HCT116 (cell line): ENCODE results near the gene SUFU. TPM values are rescaled to one million over a fixed set of nuclear protein-coding genes. Genes with fewer than 3 reads are reported as not detected.

Experiments
- ATAC-seq: fragments of 200-7000 bp; cut with Tn5 transposase; 2 replicates; pipeline ENCODE4 v1.9.1; 2020; ENCODE audit warnings: mild to moderate bottlenecking, moderate library complexity
- BruUV-seq: library from RNA; stranded (reverse); fragments of 400-500 nt; replicated peaks from 2 replicates; lab custom pipeline; 2021; lab: Mats Ljungman, UMichigan
- CTCF ChIA-PET: fragments of 300-600 bp; sonication (Branson Sonifier 250); formaldehyde crosslinking; loops from one replicate; lab custom pipeline; 2021; ENCODE audit warnings: antibody characterized with exemption; lab: Charles Lee
- POLR2A ChIA-PET: fragments of 300-600, 350-600 bp; sonication (Branson Sonifier 250); formaldehyde crosslinking; loops from one replicate; lab custom pipeline; 2021; ENCODE audit warnings: antibody characterized with exemption; lab: Charles Lee
- RAD21 ChIA-PET, 2 experiments: fragments of 300-600 bp; sonication (Branson Sonifier 250); formaldehyde crosslinking; loops; one replicate each; lab custom pipeline; 2023; ENCODE audit warnings: low total read pairs in 2 of 2; ENCODE audit not compliant: uncharacterized antibody in 2 of 2, unreplicated experiment in 2 of 2, low non-redundant PET in 1 of 2; lab: Charles Lee
- DNase-seq: peaks from one replicate; pipeline ENCODE4 v3.0.0-alpha.2; 2010; ENCODE audit warnings: low read depth, low spot score
- H2AFZ ChIP-seq: fragments of 200-600 bp; shearing (Covaris generic), sonication (generic); 2 replicates; pipeline ENCODE4 v1.6.1; 2017; ENCODE audit warnings: low read depth, mixed run types, mixed read lengths, antibody characterized with exemption, low read length; ENCODE audit not compliant: poor library complexity, severe bottlenecking
- H3K27ac ChIP-seq: 2 replicates; pipeline ENCODE4 v1.5.1; 2012; ENCODE audit warnings: low read depth, low read length
- H3K27me3 ChIP-seq: fragments of 200-600 bp; sonication (generic); 2 replicates; pipeline ENCODE4 v1.6.1; 2016; ENCODE audit warnings: mixed run types, low read length, mixed read lengths; ENCODE audit not compliant: insufficient read depth
- H3K36me3 ChIP-seq, 2 experiments: fragments of 200-500 bp in 1 of 2; fragments of 200-600 bp in 1 of 2; sonication (Bioruptor generic) in 1 of 2; sonication (generic) in 1 of 2; 2 replicates each; pipeline versions ENCODE4 v1.5.1 to v1.6.1; 2014 to 2016; ENCODE audit warnings: low read length in 2 of 2, inconsistent platforms in 1 of 2, mixed read lengths in 1 of 2, mixed run types in 1 of 2; ENCODE audit not compliant: insufficient read depth in 2 of 2, control insufficient read depth in 1 of 2
- H3K4me1 ChIP-seq, 2 experiments: fragments of 200-600 bp in 1 of 2; sonication (generic) in 1 of 2; 2 replicates each; pipeline versions ENCODE4 v1.5.1 to v1.6.1; 2012 to 2017; ENCODE audit warnings: low read length in 2 of 2, inconsistent platforms in 1 of 2, mild to moderate bottlenecking in 1 of 2, mixed read lengths in 1 of 2, mixed run types in 1 of 2, moderate library complexity in 1 of 2; ENCODE audit not compliant: insufficient read depth in 2 of 2, control insufficient read depth in 1 of 2
- H3K4me2 ChIP-seq: fragments of 200-600 bp; sonication (generic); 2 replicates; pipeline ENCODE4 v1.6.1; 2017; ENCODE audit warnings: mixed run types, low read length, mixed read lengths
- H3K4me3 ChIP-seq, 2 experiments: fragments of 200-600 bp in 1 of 2; sonication (generic) in 1 of 2; replicated peaks in 1 of 2; 2 replicates each; pipeline ENCODE4 v1.5.1; 2011 to 2016; ENCODE audit warnings: low read length in 2 of 2, control low read depth in 1 of 2, low read depth in 1 of 2, mild to moderate bottlenecking in 1 of 2, mixed read lengths in 1 of 2, mixed run types in 1 of 2
- H3K79me2 ChIP-seq: fragments of 200-600 bp; sonication (generic); 2 replicates; pipeline ENCODE4 v1.6.1; 2017; ENCODE audit warnings: mild to moderate bottlenecking, mixed run types, low read length, moderate library complexity, mixed read lengths; ENCODE audit not compliant: insufficient read depth
- H3K9ac ChIP-seq: fragments of 200-600 bp; sonication (generic); 2 replicates; pipeline ENCODE4 v1.6.1; 2016; ENCODE audit warnings: low read length, mixed read lengths
- H3K9me2 ChIP-seq: fragments of 200-600 bp; sonication (generic), shearing (Covaris generic); 2 replicates; pipeline ENCODE4 v1.6.1; 2017; ENCODE audit warnings: mixed run types, mild to moderate bottlenecking, moderate library complexity; ENCODE audit not compliant: insufficient read depth
- H3K9me3 ChIP-seq, 2 experiments: fragments of 200-500 bp in 1 of 2; fragments of 200-600 bp in 1 of 2; sonication (Bioruptor generic) in 1 of 2; sonication (generic) in 1 of 2; 2 replicates each; pipeline ENCODE4 v1.6.1; 2014 to 2017; ENCODE audit warnings: low read length in 2 of 2, mixed read lengths in 2 of 2, inconsistent platforms in 1 of 2, low read depth in 1 of 2, mild to moderate bottlenecking in 1 of 2, mixed run types in 1 of 2, moderate library complexity in 1 of 2; ENCODE audit not compliant: control insufficient read depth in 1 of 2, insufficient read depth in 1 of 2
- H4K20me1 ChIP-seq: fragments of 200-600 bp; sonication (generic), shearing (Covaris generic); 2 replicates; pipeline ENCODE4 v1.6.1; 2017; ENCODE audit warnings: mixed run types, mild to moderate bottlenecking, moderate library complexity; ENCODE audit not compliant: insufficient read depth
- CBX3 ChIP-seq: IDR thresholded peaks from 2 replicates; pipeline ENCODE4 v1.6.1; 2012; ENCODE audit warnings: low read depth
- ELF1 ChIP-seq: IDR thresholded peaks from 2 replicates; pipeline ENCODE4 v1.6.1; 2012; ENCODE audit warnings: low read depth, borderline replicate concordance
- EZH2 ChIP-seq: fragments of 200-600 bp; sonication (generic); IDR thresholded peaks from 2 replicates; pipeline ENCODE4 v1.6.1; 2017; ENCODE audit warnings: antibody characterized with exemption, mixed run types
- POLR2A ChIP-seq: IDR thresholded peaks from 2 replicates; pipeline ENCODE4 v1.7.0; 2011; ENCODE audit warnings: borderline replicate concordance; ENCODE audit not compliant: insufficient read depth, insufficient read length; ENCODE audit errors: extremely low read depth
- POLR2AphosphoS5 ChIP-seq: IDR thresholded peaks from 2 replicates; pipeline ENCODE4 v1.6.1; 2011; ENCODE audit warnings: mild to moderate bottlenecking, low read depth, low read length, moderate library complexity
- RAD21 ChIP-seq: IDR thresholded peaks from 2 replicates; pipeline ENCODE4 v1.6.1; 2012; ENCODE audit warnings: low read depth, mild to moderate bottlenecking
- ZFX ChIP-seq: fragments of 450-650 bp; IDR thresholded peaks from 2 replicates; pipeline ENCODE4 v1.6.1; 2017
- intact Hi-C: fragments of 100-400 bp; cut with micrococcal nuclease; formaldehyde crosslinking; loops from 2 replicates; pipeline ENCODE4 v1.10.0; 2022
- total RNA-seq: library from RNA; stranded (reverse); gene quantifications from one replicate; pipeline ENCODE4 v1.2.1, GENCODE V29; 2021; ENCODE audit not compliant: unreplicated experiment
- TF ChIP-seq, protein P1 (sequence below): IDR thresholded peaks from 2 replicates; pipeline ENCODE4 v1.6.1; 2012
- TF ChIP-seq, protein P2 (sequence below): IDR thresholded peaks from 2 replicates; pipeline ENCODE4 v1.6.1; 2012; ENCODE audit warnings: low read depth
- TF ChIP-seq, protein P3 (sequence below): IDR thresholded peaks from 2 replicates; pipeline ENCODE4 v1.6.1; 2011; ENCODE audit warnings: mild to moderate bottlenecking, low read length, moderate library complexity; ENCODE audit not compliant: insufficient replicate concordance; ENCODE audit errors: extremely low read depth
- TF ChIP-seq, protein P4 (sequence below): IDR thresholded peaks from 2 replicates; pipeline ENCODE4 v1.6.1; 2012

Gene SUFU
- total RNA-seq, 1 experiment from 2014 or later, result 18.8 TPM

DNA sequence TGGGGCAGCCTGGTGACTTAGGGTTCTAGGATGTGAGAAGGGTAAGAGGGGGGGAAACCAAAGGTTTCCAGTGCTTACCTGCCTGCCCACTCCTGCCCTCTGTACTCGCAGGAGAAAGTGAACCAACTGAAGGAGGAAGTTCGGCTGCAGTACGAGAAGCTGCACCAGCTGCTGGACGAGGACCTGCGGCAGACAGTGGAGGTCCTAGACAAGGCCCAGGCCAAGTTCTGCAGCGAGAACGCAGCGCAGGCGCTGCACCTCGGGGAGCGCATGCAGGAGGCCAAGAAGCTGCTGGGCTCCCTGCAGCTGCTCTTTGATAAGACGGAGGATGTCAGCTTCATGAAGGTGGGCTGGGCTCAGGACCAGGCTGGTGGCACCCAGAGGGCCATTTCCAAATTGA is 151.2 kb downstream of the SUFU start:
- H2AFZ ChIP-seq, result no peak overlapping the region
- RAD21 ChIA-PET, result no interaction called here
- no peaks in the 10 kb centered on the region for H3K9me3 ChIP-seq
- CTCF ChIA-PET, result interaction anchor here (1.0 to 1.6 kb wide), 2 partner anchors 15 to 24 kb away, joined by 3 to 4 read pairs; no protein-coding TSS in a partner anchor
- POLR2A ChIA-PET, result interaction anchor here (1.0 kb wide), 1 partner anchor 15 kb away, joined by 3 read pairs; no protein-coding TSS in a partner anchor
- DNase-seq, result no peak
- TF ChIP-seq POLR2AphosphoS5 (no peak), POLR2A (no peak), EZH2 (no peak), CBX3 (no peak), RAD21 (no peak), ELF1 (no peak), ZFX (no peak)
- TF ChIP-seq, protein P1, sequence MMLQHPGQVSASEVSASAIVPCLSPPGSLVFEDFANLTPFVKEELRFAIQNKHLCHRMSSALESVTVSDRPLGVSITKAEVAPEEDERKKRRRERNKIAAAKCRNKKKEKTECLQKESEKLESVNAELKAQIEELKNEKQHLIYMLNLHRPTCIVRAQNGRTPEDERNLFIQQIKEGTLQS, result no peak
- TF ChIP-seq, protein P2, sequence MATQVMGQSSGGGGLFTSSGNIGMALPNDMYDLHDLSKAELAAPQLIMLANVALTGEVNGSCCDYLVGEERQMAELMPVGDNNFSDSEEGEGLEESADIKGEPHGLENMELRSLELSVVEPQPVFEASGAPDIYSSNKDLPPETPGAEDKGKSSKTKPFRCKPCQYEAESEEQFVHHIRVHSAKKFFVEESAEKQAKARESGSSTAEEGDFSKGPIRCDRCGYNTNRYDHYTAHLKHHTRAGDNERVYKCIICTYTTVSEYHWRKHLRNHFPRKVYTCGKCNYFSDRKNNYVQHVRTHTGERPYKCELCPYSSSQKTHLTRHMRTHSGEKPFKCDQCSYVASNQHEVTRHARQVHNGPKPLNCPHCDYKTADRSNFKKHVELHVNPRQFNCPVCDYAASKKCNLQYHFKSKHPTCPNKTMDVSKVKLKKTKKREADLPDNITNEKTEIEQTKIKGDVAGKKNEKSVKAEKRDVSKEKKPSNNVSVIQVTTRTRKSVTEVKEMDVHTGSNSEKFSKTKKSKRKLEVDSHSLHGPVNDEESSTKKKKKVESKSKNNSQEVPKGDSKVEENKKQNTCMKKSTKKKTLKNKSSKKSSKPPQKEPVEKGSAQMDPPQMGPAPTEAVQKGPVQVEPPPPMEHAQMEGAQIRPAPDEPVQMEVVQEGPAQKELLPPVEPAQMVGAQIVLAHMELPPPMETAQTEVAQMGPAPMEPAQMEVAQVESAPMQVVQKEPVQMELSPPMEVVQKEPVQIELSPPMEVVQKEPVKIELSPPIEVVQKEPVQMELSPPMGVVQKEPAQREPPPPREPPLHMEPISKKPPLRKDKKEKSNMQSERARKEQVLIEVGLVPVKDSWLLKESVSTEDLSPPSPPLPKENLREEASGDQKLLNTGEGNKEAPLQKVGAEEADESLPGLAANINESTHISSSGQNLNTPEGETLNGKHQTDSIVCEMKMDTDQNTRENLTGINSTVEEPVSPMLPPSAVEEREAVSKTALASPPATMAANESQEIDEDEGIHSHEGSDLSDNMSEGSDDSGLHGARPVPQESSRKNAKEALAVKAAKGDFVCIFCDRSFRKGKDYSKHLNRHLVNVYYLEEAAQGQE, result no peak
- TF ChIP-seq, protein P3, sequence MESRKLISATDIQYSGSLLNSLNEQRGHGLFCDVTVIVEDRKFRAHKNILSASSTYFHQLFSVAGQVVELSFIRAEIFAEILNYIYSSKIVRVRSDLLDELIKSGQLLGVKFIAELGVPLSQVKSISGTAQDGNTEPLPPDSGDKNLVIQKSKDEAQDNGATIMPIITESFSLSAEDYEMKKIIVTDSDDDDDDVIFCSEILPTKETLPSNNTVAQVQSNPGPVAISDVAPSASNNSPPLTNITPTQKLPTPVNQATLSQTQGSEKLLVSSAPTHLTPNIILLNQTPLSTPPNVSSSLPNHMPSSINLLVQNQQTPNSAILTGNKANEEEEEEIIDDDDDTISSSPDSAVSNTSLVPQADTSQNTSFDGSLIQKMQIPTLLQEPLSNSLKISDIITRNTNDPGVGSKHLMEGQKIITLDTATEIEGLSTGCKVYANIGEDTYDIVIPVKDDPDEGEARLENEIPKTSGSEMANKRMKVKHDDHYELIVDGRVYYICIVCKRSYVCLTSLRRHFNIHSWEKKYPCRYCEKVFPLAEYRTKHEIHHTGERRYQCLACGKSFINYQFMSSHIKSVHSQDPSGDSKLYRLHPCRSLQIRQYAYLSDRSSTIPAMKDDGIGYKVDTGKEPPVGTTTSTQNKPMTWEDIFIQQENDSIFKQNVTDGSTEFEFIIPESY, result no peak
- TF ChIP-seq, protein P4, sequence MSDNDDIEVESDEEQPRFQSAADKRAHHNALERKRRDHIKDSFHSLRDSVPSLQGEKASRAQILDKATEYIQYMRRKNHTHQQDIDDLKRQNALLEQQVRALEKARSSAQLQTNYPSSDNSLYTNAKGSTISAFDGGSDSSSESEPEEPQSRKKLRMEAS, result no peak
- TF ChIP-seq, all 23 proteins: peak for 0
- intact Hi-C loops, result no loop called here
- no peak overlapping the region for H3K27ac ChIP-seq
- H3K9ac ChIP-seq, result no peak overlapping the region
- H3K27me3 ChIP-seq, result no peaks in the 10 kb centered on the region
- peaks cover 0 to 8% of the 10 kb centered on the region in 2 experiments; a peak in 1 of 4 replicates for H3K4me1 ChIP-seq
- no peak overlapping the region for H3K4me3 ChIP-seq
- no TSS peak for BruUV-seq
- peaks cover 44% of the 10 kb centered on the region for H3K79me2 ChIP-seq
- H3K9me2 ChIP-seq, result no peaks in the 10 kb centered on the region
- H4K20me1 ChIP-seq, result no peaks in the 10 kb centered on the region
- no peak for ATAC-seq
- no peak overlapping the region for H3K4me2 ChIP-seq
- H3K36me3 ChIP-seq, result peaks cover 9 to 30% of the 10 kb centered on the region in 2 experiments; a peak in 3 of 4 replicates
